Measurements from ENCODE around the gene MTPN. TPM values are rescaled to one million over a fixed set of nuclear protein-coding genes. Genes with fewer than 3 reads are reported as not detected.

The MTPN gene
- total RNA-seq, 1 experiment from 2014 or later = 153 TPM

GRCh38 chr7:135928136-135928535 lies 49.0 kb downstream of the MTPN start:
- no peak for DNase-seq (ENCODE audit: unreplicated experiment)
- intact Hi-C loops (cut with micrococcal nuclease) = no loop called here
- H3K4me1 Mint-ChIP-seq (ENCODE audit: insufficient read depth, unreplicated experiment) = peaks cover 23% of the 10 kb centered on the region
- H3K9me3 Mint-ChIP-seq (ENCODE audit: unreplicated experiment) = no peaks in the 10 kb centered on the region
- no peak overlapping the region for H3K4me3 Mint-ChIP-seq (ENCODE audit: unreplicated experiment)
- POLR2A ChIA-PET = no interaction called here
- peaks cover 10% of the 10 kb centered on the region for H3K36me3 Mint-ChIP-seq (ENCODE audit: insufficient read depth, unreplicated experiment)
- no peaks in the 10 kb centered on the region for H3K27me3 Mint-ChIP-seq (ENCODE audit: insufficient read depth, unreplicated experiment)
- CTCF ChIA-PET = no interaction called here
- H3K27ac Mint-ChIP-seq (ENCODE audit: low read depth, unreplicated experiment) = no peak overlapping the region
- TF ChIP-seq CTCF (IDR thresholded peaks at IDR 0.05; ENCODE audit: unreplicated experiment) = no peak
- BruUV-seq (replicated peaks) = no TSS peak

GRCh38 chr7:135925210-135925609 lies 51.9 kb downstream of the MTPN start:
- ChIA-PET POLR2A (interaction anchor here (0.6 to 1.7 kb wide), 5 partner anchors 25 to 723 kb away, joined by 3 to 6 read pairs (median 4); no protein-coding TSS in a partner anchor), CTCF (interaction anchor here (1.4 kb wide), 1 partner anchor 251 kb away, joined by 3 read pairs; no protein-coding TSS in a partner anchor)
- BruUV-seq (replicated peaks) = no TSS peak
- H3K4me3 Mint-ChIP-seq (ENCODE audit: unreplicated experiment) = no peak overlapping the region
- peak; percentile 65 for DNase-seq (ENCODE audit: unreplicated experiment)
- no peak overlapping the region for H3K27ac Mint-ChIP-seq (ENCODE audit: low read depth, unreplicated experiment)
- H3K9me3 Mint-ChIP-seq (ENCODE audit: unreplicated experiment) = no peaks in the 10 kb centered on the region
- peaks cover 9% of the 10 kb centered on the region for H3K36me3 Mint-ChIP-seq (ENCODE audit: insufficient read depth, unreplicated experiment)
- no peak for TF ChIP-seq CTCF (IDR thresholded peaks at IDR 0.05; ENCODE audit: unreplicated experiment)
- intact Hi-C loops (cut with micrococcal nuclease) = no loop called here
- H3K27me3 Mint-ChIP-seq (ENCODE audit: insufficient read depth, unreplicated experiment) = no peaks in the 10 kb centered on the region
- H3K4me1 Mint-ChIP-seq (ENCODE audit: insufficient read depth, unreplicated experiment) = peaks cover 17% of the 10 kb centered on the region

- no peaks in the 10 kb centered on the region for H3K27me3 Mint-ChIP-seq (ENCODE audit: insufficient read depth, unreplicated experiment)
- intact Hi-C loops (cut with micrococcal nuclease) = no loop called here
- no peak for TF ChIP-seq CTCF (IDR thresholded peaks at IDR 0.05; ENCODE audit: unreplicated experiment)
- CTCF ChIA-PET = interaction anchor here (0.9 kb wide), 1 partner anchor 252 kb away, joined by 5 read pairs; no protein-coding TSS in a partner anchor
- POLR2A ChIA-PET = no interaction called here
- no TSS peak for BruUV-seq (replicated peaks)
- peaks cover 17% of the 10 kb centered on the region for H3K4me1 Mint-ChIP-seq (ENCODE audit: insufficient read depth, unreplicated experiment)
- H3K4me3 Mint-ChIP-seq (ENCODE audit: unreplicated experiment) = no peak overlapping the region
- H3K36me3 Mint-ChIP-seq (ENCODE audit: insufficient read depth, unreplicated experiment) = peaks cover under 1% of the 10 kb centered on the region
- no peak for DNase-seq (ENCODE audit: unreplicated experiment)
- H3K27ac Mint-ChIP-seq (ENCODE audit: low read depth, unreplicated experiment) = no peak overlapping the region
- H3K9me3 Mint-ChIP-seq (ENCODE audit: unreplicated experiment) = no peaks in the 10 kb centered on the region
Observed at GRCh38 chr7:135924302-135924701, 52.9 kb downstream of the MTPN start.

GRCh38 chr7:135922263-135922662 lies 54.9 kb downstream of the MTPN start:
- peaks cover 17% of the 10 kb centered on the region for H3K4me1 Mint-ChIP-seq (ENCODE audit: insufficient read depth, unreplicated experiment)
- DNase-seq (ENCODE audit: unreplicated experiment) = no peak
- no peak for TF ChIP-seq CTCF (IDR thresholded peaks at IDR 0.05; ENCODE audit: unreplicated experiment)
- H3K36me3 Mint-ChIP-seq (ENCODE audit: insufficient read depth, unreplicated experiment) = no peaks in the 10 kb centered on the region
- H3K4me3 Mint-ChIP-seq (ENCODE audit: unreplicated experiment) = no peak overlapping the region
- no peaks in the 10 kb centered on the region for H3K9me3 Mint-ChIP-seq (ENCODE audit: unreplicated experiment)
- POLR2A ChIA-PET = interaction anchor here (0.7 kb wide), 1 partner anchor 602 kb away, joined by 3 read pairs; no protein-coding TSS in a partner anchor
- intact Hi-C loops (cut with micrococcal nuclease) = no loop called here
- H3K27ac Mint-ChIP-seq (ENCODE audit: low read depth, unreplicated experiment) = no peak overlapping the region
- CTCF ChIA-PET = no interaction called here
- no peaks in the 10 kb centered on the region for H3K27me3 Mint-ChIP-seq (ENCODE audit: insufficient read depth, unreplicated experiment)
- BruUV-seq (replicated peaks) = no TSS peak
